ENCODE results near the gene MED12L.

DNA sequence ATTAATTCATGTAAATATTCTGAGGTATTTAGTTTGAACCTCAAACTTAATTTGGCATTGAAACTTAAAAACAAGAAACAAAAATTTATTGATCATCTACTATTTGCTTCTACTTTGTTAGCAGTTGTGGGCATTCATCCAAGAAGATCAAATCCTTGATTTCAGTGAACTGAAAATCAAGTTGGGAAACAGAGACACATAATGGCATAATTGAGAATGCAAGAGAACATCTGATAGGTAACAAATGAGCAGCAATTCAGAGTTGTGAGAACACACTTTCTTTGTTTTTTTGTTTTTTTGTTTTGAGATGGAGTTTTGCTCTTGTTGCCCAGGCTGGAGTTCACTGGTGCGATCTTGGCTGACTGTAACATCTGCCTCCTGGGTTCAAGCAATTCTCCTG is 33.9 kb upstream of the MED12L start:
- TF ChIP-seq, protein P1, sequence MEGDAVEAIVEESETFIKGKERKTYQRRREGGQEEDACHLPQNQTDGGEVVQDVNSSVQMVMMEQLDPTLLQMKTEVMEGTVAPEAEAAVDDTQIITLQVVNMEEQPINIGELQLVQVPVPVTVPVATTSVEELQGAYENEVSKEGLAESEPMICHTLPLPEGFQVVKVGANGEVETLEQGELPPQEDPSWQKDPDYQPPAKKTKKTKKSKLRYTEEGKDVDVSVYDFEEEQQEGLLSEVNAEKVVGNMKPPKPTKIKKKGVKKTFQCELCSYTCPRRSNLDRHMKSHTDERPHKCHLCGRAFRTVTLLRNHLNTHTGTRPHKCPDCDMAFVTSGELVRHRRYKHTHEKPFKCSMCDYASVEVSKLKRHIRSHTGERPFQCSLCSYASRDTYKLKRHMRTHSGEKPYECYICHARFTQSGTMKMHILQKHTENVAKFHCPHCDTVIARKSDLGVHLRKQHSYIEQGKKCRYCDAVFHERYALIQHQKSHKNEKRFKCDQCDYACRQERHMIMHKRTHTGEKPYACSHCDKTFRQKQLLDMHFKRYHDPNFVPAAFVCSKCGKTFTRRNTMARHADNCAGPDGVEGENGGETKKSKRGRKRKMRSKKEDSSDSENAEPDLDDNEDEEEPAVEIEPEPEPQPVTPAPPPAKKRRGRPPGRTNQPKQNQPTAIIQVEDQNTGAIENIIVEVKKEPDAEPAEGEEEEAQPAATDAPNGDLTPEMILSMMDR (IDR thresholded peaks at IDR 0.05; ENCODE audit: low read length), result no peak
- TF ChIP-seq EZH2 (IDR thresholded peaks at IDR 0.05; ENCODE audit: borderline replicate concordance, low read length), result no peak
